Kidney (tissue), 14 donors: ENCODE measurements around the gene EML5. TPM values are rescaled to one million over a fixed set of nuclear protein-coding genes. Genes with fewer than 3 reads are reported as not detected.

Source experiments
- DNase-seq, 5 donors: peaks; one replicate each; pipeline ENCODE4 v3.0.0-alpha.2; 2013 to 2020
- FAIRE-seq: peaks from 2 replicates; lab custom pipeline; 2012; peaks lifted over from hg19 to GRCh38; lab: Jason Lieb, UNC
- H3K27ac ChIP-seq, 2 donors: one replicate each; pipeline ENCODE4 v1.7.0; 2013; ENCODE audit warnings: low read depth in 2 of 2, low read length in 2 of 2, inconsistent platforms in 1 of 2
- H3K27me3 ChIP-seq: one replicate; pipeline ENCODE4 v1.7.1; 2013; ENCODE audit warnings: low read length, inconsistent platforms; ENCODE audit not compliant: control insufficient read depth, insufficient read depth
- H3K36me3 ChIP-seq, 3 donors: one replicate each; pipeline versions ENCODE4 v1.7.0 to v1.7.1; 2013; ENCODE audit warnings: low read length in 3 of 3, control low read depth in 1 of 3, inconsistent platforms in 1 of 3; ENCODE audit not compliant: insufficient read depth in 3 of 3, control insufficient read depth in 2 of 3
- H3K4me1 ChIP-seq, 3 donors: one replicate each; pipeline versions ENCODE4 v1.7.0 to v1.7.1; 2013; ENCODE audit warnings: low read length in 3 of 3, inconsistent platforms in 1 of 3, low read depth in 1 of 3; ENCODE audit not compliant: control insufficient read depth in 2 of 3, insufficient read depth in 2 of 3
- H3K4me3 ChIP-seq, 3 donors: one replicate each; pipeline versions ENCODE4 v1.7.0 to v1.8.1; 2013; ENCODE audit warnings: low read length in 3 of 3, control low read depth in 1 of 3, inconsistent platforms in 1 of 3
- H3K9ac ChIP-seq, 3 donors: one replicate each; pipeline versions ENCODE4 v1.7.0 to v1.7.1; 2013; ENCODE audit warnings: low read length in 3 of 3, control low read depth in 1 of 3, inconsistent platforms in 1 of 3
- H3K9me3 ChIP-seq, 3 donors: one replicate each; pipeline versions ENCODE4 v1.7.0 to v1.7.1; 2013; ENCODE audit warnings: low read length in 3 of 3, control low read depth in 1 of 3, inconsistent platforms in 1 of 3; ENCODE audit not compliant: control insufficient read depth in 2 of 3, insufficient read depth in 1 of 3
- CTCF ChIP-seq: IDR thresholded peaks from 3 replicates; pipeline ENCODE4 v1.5.1; 2012; ENCODE audit warnings: mild to moderate bottlenecking, moderate library complexity, borderline replicate concordance; ENCODE audit not compliant: insufficient read depth; ENCODE audit errors: extremely low read depth
- intact Hi-C: fragments of 100-400 bp; cut with DNase I; formaldehyde crosslinking; loops from one replicate; pipeline ENCODE4 v1.11.1; 2022
- polyA plus RNA-seq: library from polyadenylated mRNA; stranded (reverse); fragments of 350-450 nt; fragmentation: Illumina TruSeq; extraction: RNeasy Lipid Tissue Mini Kit (QIAGEN cat#74804); gene quantifications from one replicate; pipeline ENCODE4 v1.2.3, GENCODE V29; 2014; ENCODE audit warnings: low read depth, low replicate concordance; ENCODE audit not compliant: insufficient read depth
- total RNA-seq: library from RNA; stranded (reverse); fragmentation: NEBNext Ultra II Directional; extraction: Animal tissue kit (Norgen Biotek cat#: 25700); gene quantifications from one replicate; pipeline ENCODE4 v1.2.1, GENCODE V29; 2021
- donor health status: control.
- donor health status: control.
- donor health status: control.
- donor health status: control.
- donor health status: control.
- donor health status: DM: yes; HTN: yes; CAD: no.
- donor health status: Normal renal cell carcinoma (clear cell type).

Gene EML5
- total and polyA plus RNA-seq, 2 donors from 2014 or later = 0.26 to 2.8 TPM

- no peak overlapping the region for H3K9ac ChIP-seq
- H3K4me1 ChIP-seq = peaks cover 0 to 3% (median 0%) of the 10 kb centered on the region in 3 donors
- no peaks in the 10 kb centered on the region for H3K9me3 ChIP-seq
- FAIRE-seq (no peak), DNase-seq (no peak)
- no peak overlapping the region for H3K27ac ChIP-seq
- no peak for TF ChIP-seq CTCF
- no peak overlapping the region for H3K4me3 ChIP-seq
- intact Hi-C loops = no loop called here
- no peaks in the 10 kb centered on the region for H3K27me3 ChIP-seq
- H3K36me3 ChIP-seq = no peaks in the 10 kb centered on the region
These were observed 164.7 kb downstream of the EML5 start for GRCh38 chr14:88628033-88628432.

DNA sequence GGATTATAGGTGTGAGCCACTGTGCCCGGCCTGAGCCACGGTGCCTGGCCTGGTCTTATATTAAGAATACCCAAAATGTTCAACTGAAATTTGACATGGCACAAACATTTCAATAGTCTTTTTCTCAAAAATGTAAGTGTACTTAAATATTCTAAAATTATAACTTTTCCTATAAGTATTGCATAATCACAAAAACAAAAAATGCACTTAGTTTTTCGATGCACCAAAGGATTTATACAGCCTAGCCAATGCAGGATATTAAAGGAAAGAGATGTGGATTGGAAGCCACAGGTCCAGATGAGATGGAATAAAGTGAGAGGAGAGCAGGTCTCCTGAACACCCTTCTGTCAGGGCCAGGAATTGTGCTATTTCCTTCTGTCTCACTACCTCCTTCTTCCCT, 167.1 kb downstream of the EML5 start:
- TF ChIP-seq CTCF = no peak
- no peak overlapping the region for H3K27ac ChIP-seq
- H3K9ac ChIP-seq = no peak overlapping the region
- H3K27me3 ChIP-seq = no peaks in the 10 kb centered on the region
- H3K9me3 ChIP-seq = no peaks in the 10 kb centered on the region
- H3K4me1 ChIP-seq = peaks cover 0 to 3% (median 0%) of the 10 kb centered on the region in 3 donors
- H3K36me3 ChIP-seq = no peaks in the 10 kb centered on the region
- FAIRE-seq (no peak), DNase-seq (no peak)
- intact Hi-C loops = no loop called here
- H3K4me3 ChIP-seq = no peak overlapping the region

DNA sequence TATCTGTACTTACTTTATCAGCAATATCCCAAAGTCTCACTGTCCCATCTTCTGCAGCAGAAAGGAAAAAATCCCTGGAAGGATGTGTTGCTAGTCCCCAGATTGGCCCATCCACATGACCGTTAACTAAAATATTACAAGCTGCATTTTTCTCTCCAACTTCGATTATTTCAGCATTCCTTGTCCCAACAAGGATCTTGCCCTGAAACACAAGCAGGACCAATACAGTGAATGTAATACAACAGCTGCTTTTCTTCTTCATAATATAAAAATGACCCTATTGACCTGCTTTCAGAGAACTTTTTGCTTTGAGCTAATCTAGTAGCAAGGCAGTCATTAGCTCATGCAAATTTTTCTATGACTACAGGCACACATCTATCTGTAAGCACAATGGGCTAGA, 171.7 kb downstream of the EML5 start:
- Histone ChIP-seq H3K9me3 (no peaks in the 10 kb centered on the region), H3K4me1 (no peaks in the 10 kb centered on the region), H3K36me3 (peaks cover 0 to under 1% (median 0%) of the 10 kb centered on the region in 3 donors), H3K27me3 (no peaks in the 10 kb centered on the region), H3K4me3 (no peak overlapping the region), H3K9ac (peak overlapping the region in 1 of 3 donors; percentile 9), H3K27ac (no peak overlapping the region)
- intact Hi-C loops = no loop called here
- TF ChIP-seq CTCF = no peak
- FAIRE-seq (no peak), DNase-seq (peak in 2 of 5 donors; percentile 37 to 69)

GRCh38 chr14:88618476-88618875, 174.3 kb downstream of the EML5 start:
- Histone ChIP-seq H3K4me1 (no peaks in the 10 kb centered on the region), H3K27me3 (no peaks in the 10 kb centered on the region), H3K4me3 (no peak overlapping the region), H3K36me3 (peaks cover 0 to 6% (median 0%) of the 10 kb centered on the region in 3 donors), H3K9me3 (no peaks in the 10 kb centered on the region), H3K9ac (no peak overlapping the region), H3K27ac (no peak overlapping the region)
- no peak for TF ChIP-seq CTCF
- intact Hi-C loops = no loop called here
- FAIRE-seq = no peak
- no peak for DNase-seq
